Smooth muscle cell of the coronary artery (primary cell): ENCODE measurements around the gene BRD7. TPM values are rescaled to one million over a fixed set of nuclear protein-coding genes. Genes with fewer than 3 reads are reported as not detected.

Source experiments
- total RNA-seq: library from RNA; depleted of rRNA; stranded (reverse); fragments of >200 nt; gene quantifications from 2 replicates; pipeline ENCODE4 v1.2.3, GENCODE V29; 2014; ENCODE audit warnings: low replicate concordance

BRD7 gene
- 21.2 and 37.1 TPM in 2 replicates for total RNA-seq

DNA sequence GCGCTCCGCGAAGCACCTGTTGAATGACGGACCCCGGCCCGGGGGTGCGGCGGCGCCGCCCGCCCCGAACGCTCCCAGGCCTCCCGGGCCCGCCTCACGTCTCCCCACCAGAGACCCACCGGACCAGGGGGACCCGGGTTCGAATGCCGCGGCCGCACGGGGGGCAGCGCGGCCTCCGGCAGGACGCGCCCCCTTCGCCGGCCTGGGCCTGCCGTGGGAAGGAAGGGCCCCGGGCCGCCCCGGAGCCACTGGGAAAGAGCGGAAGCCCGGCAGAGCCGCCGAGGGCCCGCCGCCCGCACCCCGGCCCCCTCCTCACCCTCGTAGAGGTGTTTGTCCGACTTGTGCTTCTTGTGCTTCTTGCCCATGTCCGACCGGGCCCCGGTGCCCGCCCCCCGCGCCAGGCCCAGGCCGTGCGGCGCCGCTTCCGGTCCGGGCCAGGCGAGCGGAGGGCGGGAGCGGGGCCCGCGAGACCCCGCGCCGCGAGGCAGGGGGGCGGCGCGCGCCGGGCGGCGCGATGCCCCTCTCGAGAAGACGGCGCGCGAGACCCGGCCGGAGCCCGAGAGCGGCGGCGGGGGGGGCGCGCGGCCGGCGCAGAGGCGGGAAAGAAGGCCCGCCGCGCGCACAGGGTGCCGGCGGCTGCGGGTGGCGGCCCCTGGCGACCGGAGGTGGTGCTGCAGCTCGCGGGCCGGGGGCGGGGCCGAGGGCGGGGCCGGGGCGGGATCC is at the start of gene BRD7:
Gene BRD7, minus strand, starts transcription at position 579 of the 723 bp plus-strand sequence. Its CDS starts 214 bp downstream, at position 365.

GRCh38 chr16:50266337-50267091 is 102.3 kb downstream of the BRD7 start, which contains the start of gene ADCY7:
Gene ADCY7, plus strand, starts transcription at chr16:50266551. Its CDS starts 21,629 bp downstream, at chr16:50288180.

Other genes with a start within 250 kb of the BRD7 start
- gene TENT4B, start 215.7 kb downstream of the BRD7 start, total RNA-seq, result 5.6 and 8.1 TPM in 2 replicates
- 46.2 and 113 TPM in 2 replicates for gene ADCY7, start 102.4 kb downstream of the BRD7 start, total RNA-seq
- gene NKD1, start 179.4 kb upstream of the BRD7 start, total RNA-seq, result under 0.01 and 0.12 TPM in 2 replicates